ENCODE results near the gene CLIP2.

DNA sequence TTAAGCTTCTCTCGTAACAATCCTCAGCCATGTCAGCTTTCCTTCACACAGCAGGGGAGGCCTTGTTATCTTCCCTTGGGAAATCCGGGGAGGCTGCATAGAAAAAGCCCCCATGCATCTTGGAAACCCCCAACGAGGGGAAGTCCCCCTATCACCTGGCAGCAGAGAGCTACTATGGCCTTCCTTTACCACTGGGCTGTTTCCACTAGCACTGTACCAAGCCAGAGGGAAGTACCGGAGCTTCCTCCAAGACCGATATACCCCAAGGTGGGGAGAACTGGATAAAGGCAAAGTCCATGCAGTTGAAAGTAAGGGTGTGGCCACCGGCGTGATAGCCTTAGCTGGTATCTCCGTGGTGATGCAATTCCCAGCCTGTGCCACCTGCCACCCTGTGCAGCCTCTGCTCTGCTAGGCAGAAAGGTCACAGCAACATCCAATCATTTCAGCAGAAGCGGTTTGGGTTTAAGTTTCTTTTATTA is 4.4 kb upstream of the CLIP2 start:
- TF ChIP-seq, protein P1, sequence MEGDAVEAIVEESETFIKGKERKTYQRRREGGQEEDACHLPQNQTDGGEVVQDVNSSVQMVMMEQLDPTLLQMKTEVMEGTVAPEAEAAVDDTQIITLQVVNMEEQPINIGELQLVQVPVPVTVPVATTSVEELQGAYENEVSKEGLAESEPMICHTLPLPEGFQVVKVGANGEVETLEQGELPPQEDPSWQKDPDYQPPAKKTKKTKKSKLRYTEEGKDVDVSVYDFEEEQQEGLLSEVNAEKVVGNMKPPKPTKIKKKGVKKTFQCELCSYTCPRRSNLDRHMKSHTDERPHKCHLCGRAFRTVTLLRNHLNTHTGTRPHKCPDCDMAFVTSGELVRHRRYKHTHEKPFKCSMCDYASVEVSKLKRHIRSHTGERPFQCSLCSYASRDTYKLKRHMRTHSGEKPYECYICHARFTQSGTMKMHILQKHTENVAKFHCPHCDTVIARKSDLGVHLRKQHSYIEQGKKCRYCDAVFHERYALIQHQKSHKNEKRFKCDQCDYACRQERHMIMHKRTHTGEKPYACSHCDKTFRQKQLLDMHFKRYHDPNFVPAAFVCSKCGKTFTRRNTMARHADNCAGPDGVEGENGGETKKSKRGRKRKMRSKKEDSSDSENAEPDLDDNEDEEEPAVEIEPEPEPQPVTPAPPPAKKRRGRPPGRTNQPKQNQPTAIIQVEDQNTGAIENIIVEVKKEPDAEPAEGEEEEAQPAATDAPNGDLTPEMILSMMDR (IDR thresholded peaks at IDR 0.05; ENCODE audit: low read depth, low read length) = no peak
- TF ChIP-seq POLR2A (IDR thresholded peaks at IDR 0.05; ENCODE audit: extremely low read depth, insufficient read length) = no peak

All from NB4 (cell line).